ENCODE results near the gene RAI1.

RAI1 gene

DNA sequence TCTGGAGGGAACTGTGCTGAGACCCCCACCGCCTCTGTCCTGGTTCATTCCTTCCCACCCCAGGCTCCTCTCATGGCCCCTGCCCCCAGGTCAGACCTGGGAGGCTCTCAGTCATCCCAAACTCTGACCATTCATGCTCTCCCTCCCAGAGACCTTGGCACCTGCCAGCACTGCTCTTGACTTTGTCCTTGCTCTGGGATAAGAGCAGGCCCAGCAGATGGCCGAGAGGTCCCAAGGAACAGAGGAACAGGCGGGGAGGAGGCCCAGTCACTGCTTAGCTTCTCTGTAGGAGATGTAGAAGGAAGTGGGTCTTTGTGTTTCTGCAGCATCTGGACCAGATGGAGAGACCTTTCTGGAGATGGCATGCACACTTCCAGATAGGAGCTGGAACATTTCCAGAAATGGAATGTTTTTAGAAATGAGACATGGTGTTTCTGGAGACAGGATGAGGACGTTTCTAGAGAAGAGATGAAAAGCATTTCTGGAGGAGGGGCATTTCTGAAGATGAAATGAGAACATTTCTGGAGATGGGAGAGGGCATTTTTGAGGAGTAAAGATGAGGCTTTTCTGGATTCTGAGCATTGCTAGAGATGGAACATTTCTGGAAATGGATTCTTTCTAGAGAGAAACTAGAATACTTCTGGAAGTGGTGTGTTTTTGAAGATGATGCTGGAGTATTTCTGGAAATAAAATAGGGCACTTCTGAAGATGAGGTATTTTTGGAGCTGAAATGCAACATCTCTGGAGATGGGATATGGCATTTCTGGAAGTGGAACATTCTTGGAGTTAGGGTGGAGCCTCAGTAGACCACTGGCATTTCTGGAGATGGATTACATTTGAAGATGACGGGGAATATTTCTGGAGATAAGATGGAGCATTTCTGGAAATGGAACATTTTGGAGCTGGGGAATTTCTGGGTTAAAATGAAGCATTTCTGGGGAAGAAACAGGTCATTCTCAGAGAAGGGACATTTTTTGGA is 55.2 kb downstream of the RAI1 start:
- no peak for ATAC-seq

DNA sequence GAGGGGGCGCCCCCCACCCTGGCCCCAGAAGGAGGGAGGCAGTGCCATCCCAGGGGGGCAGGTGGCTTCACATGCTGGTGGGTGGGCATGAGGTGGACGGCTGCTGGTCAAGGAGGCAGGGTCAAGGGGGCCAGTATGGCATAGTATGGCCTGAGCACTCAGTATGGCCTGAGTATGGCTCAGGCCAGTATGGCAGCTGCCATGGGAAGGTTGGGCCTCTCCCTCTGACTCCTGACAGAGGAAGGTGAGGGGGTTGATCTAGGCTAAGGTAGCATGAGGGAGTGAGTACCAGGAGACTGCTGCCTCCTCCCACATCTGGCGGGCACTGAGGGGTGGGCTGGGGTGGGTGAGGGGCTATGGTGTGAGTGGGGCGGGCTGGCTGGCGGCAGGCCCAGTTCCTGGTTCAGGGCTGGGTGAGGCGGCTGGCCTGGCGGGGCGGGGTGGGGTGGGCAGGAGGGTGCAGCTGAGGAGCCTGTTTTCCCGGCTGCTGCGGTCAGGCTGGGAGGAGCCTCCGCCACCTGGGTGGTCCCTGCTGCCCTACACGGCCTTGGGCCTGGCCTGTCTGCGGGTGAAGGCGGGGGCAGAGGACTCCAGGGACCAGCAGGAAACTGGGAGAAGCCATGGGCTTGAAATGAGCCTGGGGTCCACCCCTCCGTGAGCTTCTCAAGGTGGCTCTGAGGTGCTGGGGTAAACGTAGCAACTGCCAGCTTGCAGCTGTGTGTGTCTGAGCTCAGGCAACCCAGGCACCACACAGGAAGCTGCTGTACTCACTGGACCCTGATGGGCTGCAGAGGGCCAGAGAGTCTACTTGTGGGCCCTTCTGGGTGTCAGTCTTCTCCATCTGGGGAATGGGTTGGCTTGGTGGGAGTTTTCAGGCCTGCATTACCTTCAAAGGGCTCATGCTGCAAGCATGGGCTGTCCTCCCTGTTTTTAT is 57.0 kb downstream of the RAI1 start:
- no peak for ATAC-seq

DNA sequence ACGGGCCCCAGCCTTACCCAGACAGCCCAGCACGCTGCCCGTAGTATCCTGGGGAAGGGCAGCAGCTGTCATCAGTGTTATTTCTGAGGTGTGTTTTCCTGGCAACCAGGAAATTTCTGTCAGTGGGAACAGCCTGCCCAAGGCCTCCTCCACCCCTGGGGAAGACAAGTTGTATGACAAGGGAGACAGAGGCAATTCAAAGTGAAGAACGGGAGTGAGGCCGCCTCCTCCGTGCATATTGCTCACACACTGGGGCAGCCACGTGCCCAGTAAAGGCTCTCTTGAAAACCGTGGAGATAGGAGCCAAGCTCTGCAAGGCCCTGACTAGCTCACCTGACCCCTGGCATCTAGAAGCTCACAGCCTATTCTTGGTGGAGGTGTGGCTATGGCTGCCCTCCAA is 57.6 kb downstream of the RAI1 start:
- ATAC-seq = no peak

DNA sequence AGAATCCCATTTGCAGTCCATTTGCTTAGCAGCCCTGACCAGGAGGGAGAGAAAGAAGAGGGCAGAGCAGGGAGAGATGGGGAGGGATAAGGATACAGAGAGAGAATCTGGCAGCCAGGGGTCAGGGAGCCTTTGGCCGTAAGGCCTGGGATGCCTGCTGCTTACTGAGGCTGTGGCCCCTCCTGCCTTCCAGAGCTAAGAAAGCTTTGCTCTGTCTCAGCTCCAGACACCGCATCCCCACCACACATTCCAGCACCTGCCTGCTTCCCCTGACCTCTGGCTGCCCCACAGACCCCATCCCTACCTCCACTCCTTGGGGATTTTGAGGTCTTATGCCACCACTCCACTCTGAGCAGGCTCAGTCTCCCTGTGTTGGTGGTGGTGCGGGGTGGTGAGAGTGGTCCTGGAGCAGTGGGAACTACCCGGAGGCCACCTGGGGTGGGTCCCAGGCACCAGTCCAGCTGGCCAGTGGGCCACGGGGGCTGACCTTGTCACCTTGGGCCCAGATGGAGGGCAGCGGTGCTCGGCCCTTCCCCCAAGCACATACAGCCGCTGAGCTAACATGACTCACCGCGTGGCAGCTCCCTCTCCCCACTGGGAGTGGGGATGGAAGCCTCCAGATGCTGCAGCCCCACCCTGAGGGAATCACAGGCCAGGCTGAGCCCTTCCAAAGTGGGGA is 58.3 kb downstream of the RAI1 start:
- ATAC-seq = no peak

DNA sequence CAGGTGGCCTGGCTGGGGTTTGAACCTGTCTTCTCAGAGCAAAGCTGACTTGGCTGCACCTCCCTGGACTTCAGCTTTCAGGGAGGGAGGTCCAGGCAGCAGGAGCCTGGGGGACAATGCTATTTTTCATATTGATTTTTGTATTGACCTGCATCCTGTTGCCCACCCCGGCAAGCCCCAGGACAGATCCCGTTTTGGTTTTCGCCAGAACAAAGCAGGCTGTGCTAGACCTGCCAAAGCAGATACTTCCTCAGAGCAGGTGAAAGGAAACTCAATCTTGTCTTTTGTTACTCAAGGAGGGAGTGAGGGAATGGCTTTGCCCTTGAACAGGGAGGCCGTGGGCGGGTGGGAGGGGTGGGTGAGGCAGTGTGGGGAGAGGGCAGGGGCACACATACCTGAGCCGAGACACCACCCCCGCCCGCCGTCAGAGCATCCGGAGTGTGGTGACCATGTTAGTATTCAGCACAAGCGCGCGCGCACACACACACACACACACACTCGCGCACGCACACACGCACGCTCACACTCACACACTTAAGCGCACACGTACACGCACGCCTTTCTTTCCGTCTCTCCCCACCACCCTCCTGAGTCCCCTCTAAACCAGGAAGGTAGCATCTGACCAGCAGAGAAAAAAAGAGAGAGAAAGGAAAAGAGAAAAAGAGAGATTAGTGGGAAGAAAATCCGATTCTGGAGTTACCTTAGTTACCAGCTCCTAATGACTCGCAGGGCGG is 59.5 kb downstream of the RAI1 start:
- peak; percentile 32 to 45 for ATAC-seq

DNA sequence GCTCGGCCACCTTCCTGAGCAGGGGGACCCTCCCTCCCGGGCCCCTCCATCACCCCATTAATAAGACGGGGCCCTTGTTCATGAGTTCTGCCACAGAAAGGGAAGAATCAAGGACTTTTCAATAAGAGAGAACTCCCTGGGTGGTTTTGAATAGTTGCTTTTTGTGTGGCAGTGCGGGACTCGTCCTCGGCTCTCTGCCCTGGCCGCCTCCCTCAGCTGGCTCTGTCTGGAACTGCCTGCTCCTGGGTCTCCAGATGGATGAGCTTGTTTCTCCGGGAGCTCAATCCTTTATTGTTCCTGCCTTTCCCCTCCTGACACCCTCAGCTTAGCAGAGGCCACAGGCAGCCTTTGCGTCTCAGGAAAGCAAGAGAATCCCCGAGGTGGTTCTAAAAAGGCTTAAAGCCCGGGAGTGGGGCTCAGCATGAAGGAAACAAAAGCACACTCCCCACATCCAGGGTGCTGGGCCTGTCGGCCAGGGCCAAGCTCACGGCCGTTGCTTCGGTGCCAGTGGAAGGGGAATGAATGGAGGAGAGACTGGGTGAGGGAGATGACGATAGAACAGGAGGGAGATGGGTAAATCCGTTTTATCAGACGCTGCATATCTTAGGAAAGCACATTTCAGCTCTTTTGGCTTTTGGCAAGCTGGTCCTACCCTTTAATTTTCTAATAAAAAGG is 60.2 kb downstream of the RAI1 start:
- ATAC-seq = no peak

DNA sequence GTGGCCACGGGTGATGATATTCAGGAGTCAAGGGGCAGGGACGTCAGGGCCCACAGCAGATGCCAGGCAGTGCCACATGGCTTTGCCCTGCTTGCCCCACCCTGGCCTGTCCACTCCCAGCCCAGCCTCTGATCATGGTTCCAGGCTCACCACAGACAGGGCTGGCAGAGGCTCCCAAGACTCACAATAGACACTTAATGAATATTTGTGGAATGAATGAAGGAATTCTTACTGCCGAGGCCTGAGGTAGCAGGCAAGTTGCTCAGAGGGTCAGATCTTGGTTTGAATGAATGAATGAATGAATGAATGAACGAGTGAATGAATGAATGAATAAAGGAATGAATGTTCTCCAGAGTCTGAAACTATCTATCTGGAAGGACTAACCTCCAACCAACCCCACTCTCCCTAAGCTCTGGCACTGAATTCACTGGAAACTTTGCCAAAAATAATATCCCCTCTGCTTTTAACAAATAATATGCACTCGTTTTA is 60.9 kb downstream of the RAI1 start:
- ATAC-seq = no peak

DNA sequence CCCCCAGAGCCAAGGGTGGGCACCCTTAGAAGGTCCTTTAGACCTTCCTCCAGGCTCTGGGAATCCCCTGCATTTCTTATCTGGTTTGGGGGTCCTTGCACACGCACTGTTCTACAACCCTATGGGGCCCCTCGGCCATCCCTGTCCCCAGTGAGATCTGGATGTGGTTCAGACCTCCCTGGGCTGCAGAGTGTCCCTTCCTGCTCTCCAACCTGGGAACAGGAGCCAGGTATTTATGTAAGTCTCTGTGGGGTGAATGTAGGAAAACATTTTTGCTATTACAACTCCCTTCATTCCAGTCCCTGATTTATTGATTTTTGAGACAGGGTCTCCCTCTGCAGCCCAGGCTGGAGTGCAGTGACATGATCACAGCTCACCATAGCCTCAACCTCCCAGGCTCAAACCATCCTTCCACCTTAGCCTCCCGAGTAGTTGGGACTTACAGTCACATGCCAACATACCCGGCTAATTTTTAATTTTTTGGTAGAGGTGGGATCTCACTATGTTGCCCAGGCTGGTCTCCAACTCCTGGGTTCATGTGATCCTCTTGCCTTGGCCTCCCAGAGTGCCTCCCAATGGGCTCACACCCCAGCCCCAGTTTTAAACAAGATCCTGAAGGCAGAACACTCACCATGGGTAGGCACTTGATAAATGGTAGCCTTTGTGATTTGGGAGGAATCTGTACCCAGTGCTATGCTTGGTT is 61.6 kb downstream of the RAI1 start:
- ATAC-seq = no peak

DNA sequence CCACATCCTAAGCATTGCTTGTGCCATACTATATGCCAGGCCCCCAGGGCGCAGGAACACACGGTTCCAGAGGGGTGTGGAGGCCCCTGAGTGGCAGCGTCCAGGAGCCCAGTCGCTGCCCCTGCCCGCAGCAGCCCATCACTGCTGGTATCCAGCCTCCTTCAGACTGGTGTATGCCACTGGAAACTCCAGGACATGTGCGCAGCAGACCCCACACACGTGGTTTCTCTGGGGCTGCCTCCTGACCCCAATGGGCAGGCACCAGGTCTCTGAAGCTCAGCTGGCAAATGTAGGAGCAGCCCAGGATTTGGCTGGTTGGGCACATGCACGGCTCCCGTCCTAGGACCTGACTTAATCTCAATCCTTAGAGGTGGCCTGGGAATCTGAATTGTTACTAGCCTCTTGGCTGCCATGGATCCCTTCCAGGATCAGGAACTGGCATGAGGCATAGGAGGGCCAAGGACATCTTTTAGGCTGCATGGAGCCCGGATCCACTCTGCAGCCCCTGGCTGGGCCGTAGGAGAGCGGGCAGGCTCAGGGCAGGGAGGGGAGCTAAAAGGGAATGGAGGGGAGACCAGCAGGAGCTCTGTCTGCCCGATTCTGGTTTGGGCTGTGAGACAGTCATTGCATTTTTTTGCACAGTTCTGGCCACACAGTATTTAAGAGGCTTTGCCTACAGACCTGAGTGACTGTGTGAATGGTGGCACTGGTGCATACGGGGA is 62.3 kb downstream of the RAI1 start:
- no peak for ATAC-seq

DNA sequence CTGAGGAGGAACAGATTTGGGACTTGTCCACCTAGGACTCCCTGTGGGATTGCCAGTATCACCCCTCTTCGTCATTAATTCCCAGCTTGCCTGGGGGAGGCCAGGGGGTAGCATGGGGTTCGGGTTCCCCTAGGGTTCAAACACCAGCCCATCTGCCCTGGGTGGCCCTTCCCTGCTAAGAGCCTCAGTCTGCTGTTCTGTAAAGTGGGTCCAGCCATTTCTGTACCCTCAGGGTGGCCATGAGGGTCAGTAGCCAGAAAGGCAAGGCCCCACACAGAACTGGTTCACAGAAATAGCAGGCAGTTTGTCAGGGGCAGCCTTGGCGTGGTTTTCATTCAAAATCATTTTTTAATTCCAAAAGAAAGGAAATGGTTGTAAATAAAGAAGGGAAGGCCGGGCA is 62.9 kb downstream of the RAI1 start:
- ATAC-seq = no peak

DNA sequence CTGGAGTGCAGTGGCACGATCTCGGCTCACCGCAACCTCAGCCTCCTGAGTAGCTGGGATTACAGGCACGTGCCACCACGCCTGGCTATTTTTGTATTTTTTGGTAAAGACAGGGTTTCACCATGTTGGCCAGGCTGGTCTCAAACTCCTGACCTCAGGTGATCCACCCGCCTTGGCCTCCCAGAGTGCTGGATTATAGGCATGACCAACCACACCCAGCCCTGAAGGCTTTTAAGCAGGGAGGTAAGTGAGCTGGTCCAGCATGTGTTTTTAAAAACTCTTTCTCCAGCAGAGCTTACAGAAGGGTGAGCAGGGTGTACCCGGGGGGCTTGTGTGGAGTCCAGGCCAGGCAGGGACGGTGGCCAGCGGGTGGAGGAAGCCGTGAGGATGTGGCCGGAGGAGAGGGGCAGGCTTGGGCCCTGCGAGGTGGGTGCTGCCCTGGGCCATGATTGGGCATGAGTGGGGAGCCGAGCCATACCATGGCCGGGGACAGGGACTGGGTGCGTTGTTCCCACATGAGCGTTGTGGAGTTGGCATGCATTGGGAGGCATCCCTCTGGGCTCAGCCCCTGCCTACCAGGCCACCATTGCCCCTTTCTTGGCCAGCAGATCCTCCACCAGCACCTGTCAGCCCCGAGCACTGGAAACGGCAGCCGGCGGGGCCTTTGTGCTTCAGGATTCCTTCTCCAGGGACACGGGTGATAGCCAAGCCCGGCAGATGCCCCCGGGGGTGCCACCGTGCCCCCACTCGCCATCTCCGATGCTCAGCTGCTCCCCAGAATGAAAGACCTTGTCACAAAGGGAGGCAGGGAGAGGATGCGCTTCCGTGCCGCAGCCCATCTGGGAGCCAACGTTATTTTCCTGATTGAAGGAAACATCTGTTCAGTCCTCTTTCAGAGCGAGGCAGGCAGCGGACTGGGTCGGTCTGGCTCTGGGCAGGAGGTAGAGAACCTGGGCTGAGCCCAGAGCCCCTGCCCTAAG is 64.5 kb downstream of the RAI1 start:
- ATAC-seq = no peak

DNA sequence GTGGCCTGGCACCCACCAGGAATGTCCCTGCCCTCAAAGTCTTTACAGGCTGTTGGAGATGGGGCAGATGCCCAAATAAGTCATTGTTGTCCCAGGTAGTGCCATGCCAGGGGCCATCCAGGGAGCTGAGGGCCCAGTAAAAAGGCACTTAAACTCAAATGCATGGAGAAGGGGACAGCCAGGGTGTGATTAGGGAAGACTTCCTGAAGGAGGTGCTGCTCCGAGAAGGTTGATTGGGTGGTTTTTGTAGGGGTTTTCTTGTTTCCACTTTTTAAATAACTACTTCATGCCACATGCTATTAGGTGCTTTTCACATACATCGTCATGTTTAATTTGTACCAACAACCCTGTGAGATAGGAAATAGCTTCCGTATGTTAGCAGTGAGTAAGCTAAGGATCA is 66.9 kb downstream of the RAI1 start:
- no peak for ATAC-seq

DNA sequence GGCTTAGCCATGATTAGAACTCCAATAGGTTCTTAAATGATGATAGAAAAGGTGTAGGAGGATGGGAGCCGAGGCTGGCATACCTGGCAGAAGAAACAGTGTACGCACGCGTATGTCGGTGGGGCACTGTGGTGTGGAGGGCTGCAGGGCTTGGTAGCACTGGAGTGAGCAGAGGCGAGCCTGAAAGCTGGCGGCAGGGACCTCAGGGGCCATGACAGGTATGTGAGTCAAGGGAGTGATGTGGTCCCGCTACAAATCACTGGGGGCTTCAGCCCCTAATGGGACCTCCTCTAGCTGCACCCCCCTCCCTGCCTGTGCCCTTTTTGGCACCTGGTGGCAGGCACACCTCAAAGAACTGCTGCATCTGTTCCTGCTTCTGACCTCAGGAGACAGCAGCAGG is 67.3 kb downstream of the RAI1 start:
- ATAC-seq = no peak

DNA sequence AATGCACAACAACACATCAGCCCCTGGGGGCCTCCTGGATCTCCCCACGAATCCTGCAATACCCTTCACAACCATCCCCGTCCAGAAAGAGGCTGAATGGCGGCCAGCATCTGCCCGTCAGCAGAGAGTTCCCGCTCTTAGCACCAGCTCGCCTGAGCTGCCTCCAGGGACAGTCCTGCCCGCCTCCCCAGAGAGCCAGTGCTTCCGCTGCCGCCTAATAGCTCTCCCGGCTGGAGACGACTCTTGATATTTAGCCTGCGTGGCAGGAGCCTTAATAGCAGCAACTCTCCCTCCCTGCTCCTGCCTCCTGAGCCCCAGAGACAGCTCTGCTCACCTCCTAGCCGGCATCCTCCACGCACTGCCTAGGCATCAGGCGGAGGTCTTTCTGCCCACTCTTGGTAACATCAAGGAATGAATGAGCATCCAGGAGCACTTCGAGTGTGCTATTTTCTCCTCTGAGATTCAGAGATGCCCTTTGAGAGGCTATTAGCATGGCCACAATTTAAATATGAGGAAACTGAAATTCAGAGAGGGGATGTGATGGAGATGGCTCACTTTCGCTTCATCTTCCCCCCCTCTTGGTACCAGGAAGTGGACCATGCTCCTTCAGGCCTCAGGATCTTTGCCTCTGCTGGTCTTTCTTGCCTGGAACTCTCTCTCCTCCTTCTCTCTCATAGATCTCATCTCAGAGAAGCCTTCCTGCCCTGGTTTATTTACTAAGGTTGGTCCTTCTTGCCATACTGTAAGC is 67.9 kb downstream of the RAI1 start:
- ATAC-seq = no peak

DNA sequence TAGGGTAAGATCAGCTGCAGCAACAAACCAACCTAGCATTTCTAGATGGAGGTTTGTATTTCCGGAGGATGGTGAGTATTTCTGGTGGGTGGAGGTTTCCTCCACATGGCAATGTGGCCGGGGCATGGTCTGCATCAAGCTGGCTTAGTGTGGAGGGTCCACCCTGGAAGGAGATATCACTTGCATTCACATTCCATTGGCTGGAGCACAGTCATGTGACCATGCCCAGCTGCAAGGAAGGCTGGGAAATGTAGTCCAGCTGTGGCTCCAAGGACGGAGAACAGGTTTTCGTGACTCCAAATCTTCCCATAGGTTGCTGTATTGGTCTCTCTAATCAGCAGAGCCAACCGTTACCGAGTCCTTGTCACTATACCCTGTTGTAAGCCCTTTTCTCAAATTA is 68.7 kb downstream of the RAI1 start:
- ATAC-seq = no peak

DNA sequence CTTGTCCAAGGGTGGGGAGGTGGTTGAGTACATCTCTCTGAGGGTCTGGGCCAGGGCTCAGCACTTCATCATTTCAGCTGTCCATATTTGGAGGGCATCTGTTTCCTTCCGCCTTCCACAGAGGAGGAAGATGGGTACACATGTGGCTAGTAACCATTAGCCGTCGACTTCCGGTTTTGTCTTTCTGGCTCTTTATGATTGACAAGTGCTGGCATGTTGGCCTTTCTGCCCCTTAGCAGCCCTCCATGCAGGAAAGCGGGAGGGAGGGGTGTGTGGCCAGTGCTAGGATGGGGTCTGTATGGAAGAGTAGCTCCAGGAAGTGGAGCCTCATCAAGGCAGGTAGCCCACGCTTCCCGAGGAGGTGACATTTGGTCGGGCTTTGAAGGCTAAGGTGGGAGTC is 69.6 kb downstream of the RAI1 start:
- ATAC-seq = peak in 1 of 2 donors; percentile 8

DNA sequence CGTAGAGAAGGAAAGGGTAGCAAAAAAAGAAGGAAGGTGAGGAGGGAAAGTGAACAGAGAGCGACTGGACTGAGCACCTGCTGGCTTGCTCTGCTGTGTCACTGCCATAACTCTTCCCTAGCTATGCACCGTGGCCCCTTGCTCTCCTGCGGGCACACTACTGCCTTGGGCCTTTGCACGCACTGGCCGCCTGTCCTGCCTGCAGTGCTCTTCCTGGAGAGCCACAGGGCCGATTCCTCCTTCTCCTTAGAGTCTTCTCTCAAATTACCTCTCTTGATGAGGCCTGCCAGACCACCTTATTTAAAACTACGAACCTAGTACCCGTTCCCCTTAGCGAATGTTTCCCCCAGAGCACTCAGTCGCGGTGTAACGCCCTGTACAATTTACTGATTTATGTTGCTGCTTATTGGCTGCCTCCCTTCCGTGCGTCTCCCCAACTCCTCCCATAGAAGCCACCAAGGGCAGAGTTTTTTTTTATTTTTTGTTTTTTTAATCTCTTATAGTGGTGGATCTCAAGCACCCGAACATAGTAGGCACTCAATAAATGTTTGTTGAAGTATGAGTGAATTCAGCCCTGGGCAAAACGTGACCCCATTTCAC is 70.3 kb downstream of the RAI1 start:
- peak; percentile 12 to 16 for ATAC-seq

Data from activated CD4-positive, CD25-positive, alpha-beta regulatory T cell treated with anti-CD3 and anti-CD28 coated beads, Interleukin-2, amount 50 U/mL, for 24 hours (primary cell).